Fibroblast of skin of left quadriceps (primary cell): ENCODE results near the gene SPRTN.

ENCODE experiments used
- DNase-seq, 2 experiments: peaks; one replicate each; pipeline ENCODE4 v3.0.0-alpha.2; 2013; ENCODE audit warnings: low read depth in 2 of 2

The SPRTN gene

GRCh38 chr1:231376875-231377549 lies 38.9 kb downstream of the SPRTN start:
- DNase-seq = no peak

- no peak for DNase-seq
These were observed 43.6 kb downstream of the SPRTN start for GRCh38 chr1:231381729-231382128.

GRCh38 chr1:231382426-231382825 lies 44.3 kb downstream of the SPRTN start:
- no peak for DNase-seq

DNA sequence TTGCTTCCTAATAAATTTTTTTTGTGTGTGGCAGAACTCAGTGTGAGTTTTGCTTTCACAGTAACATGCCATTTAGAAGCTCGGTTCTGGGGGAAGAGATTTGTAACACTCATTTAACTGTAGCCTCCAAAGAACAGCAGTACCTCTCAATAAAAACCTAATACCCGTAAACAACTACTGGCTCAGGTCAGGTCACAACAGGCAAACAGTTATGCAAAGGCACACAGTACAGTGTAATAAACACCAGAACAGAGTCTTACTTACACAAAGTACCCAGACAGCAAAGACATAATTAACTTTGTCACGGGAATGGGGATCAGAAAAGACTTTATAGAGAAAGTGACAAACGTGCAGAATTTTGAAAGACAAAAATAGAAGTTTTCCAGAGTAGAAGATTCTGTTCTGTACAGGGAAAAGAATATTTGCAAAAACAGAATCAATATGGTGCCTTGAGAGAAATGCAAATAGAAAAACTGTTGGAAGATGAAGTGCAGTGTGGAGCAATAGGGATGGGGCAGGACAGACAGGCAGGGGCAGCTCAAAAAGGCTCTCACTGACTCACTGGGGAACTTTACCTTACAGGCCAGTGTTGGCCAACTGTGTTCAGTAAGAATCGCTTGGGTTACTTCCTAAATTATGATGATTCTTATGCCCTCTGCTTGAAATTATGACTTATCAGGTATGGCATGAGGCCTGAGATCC lies 45.2 kb downstream of the SPRTN start:
- no peak for DNase-seq

GRCh38 chr1:231384696-231385415 lies 46.8 kb downstream of the SPRTN start:
- no peak for DNase-seq

DNA sequence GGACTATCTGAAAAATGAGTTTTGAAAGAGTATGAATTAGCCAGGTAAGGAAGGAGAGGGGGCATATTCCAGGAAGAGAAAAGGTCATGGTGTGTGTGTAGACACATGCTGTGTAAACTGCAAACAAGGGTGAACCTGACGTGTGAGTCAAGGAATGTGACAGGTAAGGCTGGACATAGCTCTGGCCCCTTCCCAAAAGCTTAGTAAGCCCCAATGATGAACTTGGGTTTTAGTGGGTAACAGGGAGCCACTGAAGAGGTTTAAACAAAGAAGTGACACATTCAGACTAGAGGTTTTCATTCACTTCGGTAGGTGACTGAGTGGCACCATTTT lies 47.3 kb downstream of the SPRTN start:
- no peak for DNase-seq

GRCh38 chr1:231386466-231386865 lies 48.4 kb downstream of the SPRTN start:
- DNase-seq = no peak

GRCh38 chr1:231387770-231388669 lies 49.9 kb downstream of the SPRTN start:
- no peak for DNase-seq

- DNase-seq = no peak
These were observed 52.0 kb downstream of the SPRTN start for GRCh38 chr1:231390071-231390470.

DNA sequence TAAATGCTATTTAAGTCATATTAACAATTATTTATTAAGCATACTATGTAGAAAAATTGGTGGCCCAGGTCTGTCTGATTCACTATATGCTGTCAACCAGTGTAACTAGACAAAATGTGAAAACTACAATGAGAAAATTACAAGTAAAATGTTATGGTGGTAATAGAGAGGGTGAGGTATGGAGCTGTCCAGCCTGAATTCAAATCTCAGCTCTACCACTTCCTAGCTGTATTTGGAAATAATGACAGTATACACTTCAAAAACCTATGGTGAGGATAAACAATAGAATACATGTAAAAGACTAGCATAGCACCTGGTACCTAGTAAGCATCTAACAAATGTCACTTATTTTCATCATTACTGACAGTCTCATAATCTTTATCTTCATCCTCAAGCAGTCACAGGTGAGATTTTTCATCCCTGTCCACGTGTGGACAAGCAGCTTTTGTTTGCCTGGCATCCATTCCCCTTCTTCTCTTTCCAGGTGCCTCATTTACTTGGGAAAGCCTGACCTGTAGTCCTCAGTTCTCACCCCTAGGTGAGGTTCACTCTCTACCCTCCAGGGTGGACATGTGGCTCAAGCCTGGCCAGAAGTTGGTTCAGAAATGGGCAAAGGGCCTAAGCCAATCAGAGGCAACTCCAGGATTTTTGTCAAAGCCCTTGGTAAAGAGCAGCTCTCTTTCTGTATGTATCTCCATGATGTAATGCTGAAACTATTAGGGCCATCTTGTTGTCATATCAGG lies 54.5 kb downstream of the SPRTN start:
- DNase-seq = no peak

DNA sequence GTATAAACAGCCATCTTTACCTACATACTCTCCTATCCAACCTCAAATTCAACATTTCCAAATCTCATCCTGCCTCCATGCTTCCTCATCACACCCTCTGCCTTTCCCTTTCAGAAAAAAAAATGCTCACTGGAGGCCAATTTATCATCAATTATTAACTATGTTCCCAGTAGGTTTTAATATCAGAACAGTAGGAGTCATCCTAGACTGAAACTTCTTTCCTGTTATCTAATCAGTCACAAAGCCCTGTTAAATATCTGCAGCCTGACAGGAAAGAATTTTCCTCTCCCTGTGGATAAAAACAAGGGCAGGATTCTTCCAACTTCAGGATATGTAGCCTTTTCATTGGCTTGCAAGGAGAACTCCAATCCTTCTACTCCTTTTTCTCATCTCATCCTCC lies 55.6 kb downstream of the SPRTN start:
- DNase-seq = no peak

DNA sequence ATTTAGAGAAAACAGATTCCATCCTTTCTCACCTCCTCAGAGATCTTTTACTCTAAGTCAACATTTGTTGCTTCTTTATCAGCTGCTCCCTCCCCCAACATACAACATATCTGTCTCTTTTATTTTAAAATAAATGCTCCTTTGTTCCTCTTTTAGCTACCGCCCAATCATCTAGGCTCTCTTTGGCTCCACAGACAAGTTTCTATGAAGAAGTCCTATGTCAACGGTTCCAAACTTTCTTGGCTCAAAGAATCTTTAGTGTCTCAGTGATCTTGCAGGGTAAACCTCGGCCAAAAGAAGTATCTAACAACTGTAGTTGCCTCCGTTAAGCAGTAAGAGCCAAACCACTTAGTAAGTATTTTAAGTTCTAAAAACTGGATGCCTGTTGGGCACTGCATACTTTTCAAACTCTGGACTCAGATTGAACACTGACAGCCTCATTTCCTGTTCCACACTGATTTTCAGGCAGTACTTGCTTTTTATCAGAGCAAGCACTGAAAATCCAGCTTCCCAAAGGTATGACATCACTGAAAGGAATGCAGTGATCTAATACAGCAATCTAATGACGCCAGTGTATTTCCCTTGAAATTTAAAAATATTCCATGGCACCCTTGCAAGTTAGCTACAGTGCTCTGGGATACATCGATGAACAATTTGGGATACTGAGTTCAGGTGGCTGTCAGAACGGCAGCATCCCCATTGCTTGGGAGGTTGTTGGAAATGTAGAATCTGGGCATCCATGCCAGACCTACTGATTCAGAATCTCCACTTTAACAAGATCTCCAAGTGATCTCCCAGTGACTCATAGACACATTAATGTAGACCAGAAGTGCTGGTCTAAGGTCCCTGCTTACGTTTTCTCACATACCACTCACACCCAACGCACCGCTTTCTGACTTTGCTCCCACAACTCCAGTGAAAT lies 57.2 kb downstream of the SPRTN start:
- peak; percentile 84 to 86 for DNase-seq

GRCh38 chr1:231395998-231396390 lies 57.9 kb downstream of the SPRTN start:
- DNase-seq = no peak

- no peak for DNase-seq
These were observed 58.5 kb downstream of the SPRTN start for GRCh38 chr1:231396643-231397042.

DNA sequence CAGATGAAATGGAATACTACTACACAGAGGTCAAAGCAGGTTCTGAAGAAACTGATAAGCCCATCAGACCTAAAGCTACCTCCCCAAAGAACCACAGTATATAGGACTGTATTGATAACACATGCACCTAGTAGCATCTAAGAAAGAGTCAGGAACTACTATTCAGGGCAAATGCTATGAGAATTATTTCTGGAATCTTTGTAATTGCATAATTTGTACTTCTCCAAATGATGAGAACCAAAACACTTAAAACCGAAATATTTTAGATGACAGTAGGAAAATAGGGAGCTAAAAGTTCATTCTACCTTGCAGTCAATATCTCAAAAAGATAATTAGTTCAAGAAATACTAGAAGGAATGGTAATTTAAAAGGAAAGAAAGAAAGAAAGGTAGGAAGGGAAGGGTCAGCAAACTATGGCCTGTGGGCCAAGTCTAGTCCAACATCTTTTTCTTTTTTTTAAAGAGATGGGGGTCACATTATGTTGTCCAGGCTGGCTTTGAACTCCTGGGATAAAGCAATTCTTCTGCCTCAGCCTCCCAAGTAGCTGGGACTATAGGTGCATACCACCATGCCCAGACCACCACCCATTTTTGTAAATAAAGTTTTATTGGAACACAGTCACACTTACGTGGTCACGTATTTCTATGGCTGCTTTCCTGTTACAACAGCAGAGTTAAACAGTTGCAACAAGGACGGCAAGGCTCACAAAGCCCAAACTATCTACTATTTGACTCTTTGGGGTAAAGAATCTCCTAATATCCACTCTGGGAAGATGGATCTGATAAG lies 60.0 kb downstream of the SPRTN start:
- no peak for DNase-seq

GRCh38 chr1:231401478-231401877 lies 63.4 kb downstream of the SPRTN start:
- no peak for DNase-seq

DNA sequence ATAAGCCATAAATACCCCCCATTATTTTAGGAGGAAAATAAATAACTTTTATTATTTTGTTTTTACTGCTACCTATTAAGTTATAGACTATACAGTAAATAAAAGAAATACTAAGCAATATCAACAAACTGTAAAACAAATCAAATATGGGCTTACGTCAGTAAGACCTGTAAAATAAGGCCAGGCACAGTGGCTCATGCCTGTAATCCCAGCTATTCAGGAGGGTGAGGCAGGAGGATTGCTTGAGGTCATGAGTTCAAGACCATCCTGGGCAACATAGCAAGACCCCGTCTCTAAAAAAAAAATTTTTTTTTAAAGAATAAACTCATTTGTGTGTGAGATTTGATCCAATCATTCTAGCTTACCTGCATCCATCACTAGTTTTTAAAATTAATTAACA lies 66.2 kb downstream of the SPRTN start:
- DNase-seq = no peak
